T-helper 17 cell (primary cell): Measurements from ENCODE around the gene RALGPS2. TPM values are rescaled to one million over a fixed set of nuclear protein-coding genes. Genes with fewer than 3 reads are reported as not detected.
A peak's percentile ranks its signal among the peaks of the same experiment; 100 is the strongest.

ENCODE experiments used
- ATAC-seq: fragments of 150-1000 bp; cut with Tn5 transposase; 2 replicates; pipeline ENCODE4 v1.10.0; 2021; ENCODE audit warnings: mild to moderate bottlenecking, moderate library complexity
- DNase-seq, 3 donors: peaks; one replicate each; pipeline versions ENCODE4 v3.0.0 to v3.0.0-alpha.2; 2020 to 2021
- H3K9me3 ChIP-seq: one replicate; pipeline ENCODE4 v1.7.0; 2013; ENCODE audit warnings: low read length, mild to moderate bottlenecking; ENCODE audit not compliant: control insufficient read depth, poor library complexity, severe bottlenecking
- H3K27ac Mint-ChIP-seq: one replicate; pipeline ENCODE4 v1.8.0; 2022; ENCODE audit warnings: mild to moderate bottlenecking, moderate library complexity, mixed read lengths
- H3K27me3 Mint-ChIP-seq: one replicate; pipeline ENCODE4 v1.8.0; 2022; ENCODE audit warnings: mixed read lengths
- H3K36me3 Mint-ChIP-seq: one replicate; pipeline ENCODE4 v1.8.0; 2022; ENCODE audit warnings: low read depth, mixed read lengths
- H3K4me1 Mint-ChIP-seq: one replicate; pipeline ENCODE4 v1.8.0; 2022; ENCODE audit warnings: mild to moderate bottlenecking, mixed read lengths
- H3K4me3 Mint-ChIP-seq: one replicate; pipeline ENCODE4 v1.8.0; 2022; ENCODE audit warnings: mild to moderate bottlenecking, moderate library complexity, mixed read lengths
- total RNA-seq, 4 donors: library from RNA in 2 of 4; stranded (reverse) in 2 of 4; gene quantifications; one replicate each; pipeline ENCODE4 v1.2.3 and lab custom pipeline; 2022 to 2026

The RALGPS2 gene
- total RNA-seq, 2 donors from 2014 or later: 6.8 to 17.0 TPM

GRCh38 chr1:178864326-178864725 is 139.3 kb downstream of the RALGPS2 start:
- ATAC-seq (no peak), DNase-seq (no peak)
- Mint-ChIP-seq H3K4me1 (peaks cover 15% of the 10 kb centered on the region), H3K36me3 (peaks cover 5% of the 10 kb centered on the region), H3K27ac (no peak overlapping the region), H3K27me3 (peaks cover 5% of the 10 kb centered on the region), H3K4me3 (no peak overlapping the region)
- no peaks in the 10 kb centered on the region for H3K9me3 ChIP-seq

DNA sequence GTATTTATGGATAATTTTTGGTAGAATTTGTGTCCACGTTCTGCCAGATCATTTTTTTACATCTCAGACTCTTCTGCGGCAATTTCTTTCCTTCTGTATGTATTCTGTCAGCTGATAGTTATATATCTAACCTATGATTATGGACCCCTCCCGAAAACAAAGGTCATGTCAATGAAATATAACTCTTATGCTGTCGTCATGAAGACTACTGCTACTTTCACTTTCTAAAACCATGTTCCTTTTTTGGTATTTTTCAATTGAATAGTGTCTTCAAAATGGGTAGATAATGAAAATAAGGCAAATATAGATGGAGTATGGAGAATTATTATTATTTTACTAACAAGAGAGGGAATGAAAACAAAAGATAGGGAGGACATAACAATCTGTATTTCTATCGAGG is 142.6 kb downstream of the RALGPS2 start:
- no peak for ATAC-seq
- DNase-seq: no peak
- peaks cover 3% of the 10 kb centered on the region for H3K36me3 Mint-ChIP-seq

GRCh38 chr1:178868706-178869105 is 143.7 kb downstream of the RALGPS2 start:
- no peak for ATAC-seq
- Mint-ChIP-seq H3K4me3 (no peak overlapping the region), H3K27me3 (no peaks in the 10 kb centered on the region), H3K36me3 (peaks cover 3% of the 10 kb centered on the region), H3K27ac (no peak overlapping the region), H3K4me1 (peaks cover 11% of the 10 kb centered on the region)
- no peaks in the 10 kb centered on the region for H3K9me3 ChIP-seq
- DNase-seq: no peak

More for the DNA sequence above, 142.6 kb downstream of the RALGPS2 start:
- no peaks in the 10 kb centered on the region for H3K27me3 Mint-ChIP-seq
- H3K4me3 Mint-ChIP-seq: peak overlapping the region; percentile 51
- H3K9me3 ChIP-seq: no peaks in the 10 kb centered on the region
- H3K27ac Mint-ChIP-seq: no peak overlapping the region
- peaks cover 11% of the 10 kb centered on the region for H3K4me1 Mint-ChIP-seq

- no peaks in the 10 kb centered on the region for H3K27me3 Mint-ChIP-seq
- DNase-seq: no peak
- H3K27ac Mint-ChIP-seq: no peak overlapping the region
- no peak overlapping the region for H3K4me3 Mint-ChIP-seq
- no peak for ATAC-seq
- H3K36me3 Mint-ChIP-seq: peaks cover 3% of the 10 kb centered on the region
- peaks cover 8% of the 10 kb centered on the region for H3K4me1 Mint-ChIP-seq
- H3K9me3 ChIP-seq: no peaks in the 10 kb centered on the region
Measured at GRCh38 chr1:178869119-178869697, 144.2 kb downstream of the RALGPS2 start.

GRCh38 chr1:178870221-178870620 is 145.2 kb downstream of the RALGPS2 start:
- no peaks in the 10 kb centered on the region for H3K9me3 ChIP-seq
- H3K4me3 Mint-ChIP-seq: no peak overlapping the region
- ATAC-seq: no peak
- no peaks in the 10 kb centered on the region for H3K27me3 Mint-ChIP-seq
- no peaks in the 10 kb centered on the region for H3K36me3 Mint-ChIP-seq
- DNase-seq: no peak
- H3K4me1 Mint-ChIP-seq: peaks cover 7% of the 10 kb centered on the region
- H3K27ac Mint-ChIP-seq: no peak overlapping the region

DNA sequence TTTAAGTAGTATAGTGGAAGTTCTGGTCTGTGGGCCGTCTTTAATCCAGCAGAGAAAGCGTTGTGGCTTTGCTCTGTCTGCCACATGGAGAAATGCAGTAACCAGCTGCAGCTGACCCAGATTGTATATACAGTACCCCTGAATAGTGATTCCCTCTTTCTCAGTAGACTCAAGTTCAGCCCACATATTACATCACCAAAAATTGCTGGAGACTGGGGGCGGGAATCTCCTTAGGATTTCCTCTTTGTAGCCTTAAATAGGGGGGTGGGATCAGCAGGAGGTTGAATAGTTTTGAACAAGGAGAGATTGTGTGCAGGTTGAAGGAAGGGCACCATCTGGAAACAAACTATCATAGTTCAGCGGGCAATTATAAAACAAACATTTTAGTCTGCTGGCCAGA is 145.9 kb downstream of the RALGPS2 start, which contains the start of gene ANGPTL1:
TSS of gene ANGPTL1 (minus strand) at position 134 of the 400 bp plus-strand sequence. CDS start 5,301 bp downstream, outside the sequence.
- H3K9me3 ChIP-seq: no peaks in the 10 kb centered on the region
- Mint-ChIP-seq H3K27ac (no peak within 1 kb of the TSS), H3K27me3 (no peaks in the 10 kb centered on the region), H3K4me3 (no peak within 1 kb of the TSS), H3K4me1 (peaks cover 5% of the 10 kb centered on the region), H3K36me3 (no peaks in the 10 kb centered on the region)
- DNase-seq: no peak
- ATAC-seq: no peak

DNA sequence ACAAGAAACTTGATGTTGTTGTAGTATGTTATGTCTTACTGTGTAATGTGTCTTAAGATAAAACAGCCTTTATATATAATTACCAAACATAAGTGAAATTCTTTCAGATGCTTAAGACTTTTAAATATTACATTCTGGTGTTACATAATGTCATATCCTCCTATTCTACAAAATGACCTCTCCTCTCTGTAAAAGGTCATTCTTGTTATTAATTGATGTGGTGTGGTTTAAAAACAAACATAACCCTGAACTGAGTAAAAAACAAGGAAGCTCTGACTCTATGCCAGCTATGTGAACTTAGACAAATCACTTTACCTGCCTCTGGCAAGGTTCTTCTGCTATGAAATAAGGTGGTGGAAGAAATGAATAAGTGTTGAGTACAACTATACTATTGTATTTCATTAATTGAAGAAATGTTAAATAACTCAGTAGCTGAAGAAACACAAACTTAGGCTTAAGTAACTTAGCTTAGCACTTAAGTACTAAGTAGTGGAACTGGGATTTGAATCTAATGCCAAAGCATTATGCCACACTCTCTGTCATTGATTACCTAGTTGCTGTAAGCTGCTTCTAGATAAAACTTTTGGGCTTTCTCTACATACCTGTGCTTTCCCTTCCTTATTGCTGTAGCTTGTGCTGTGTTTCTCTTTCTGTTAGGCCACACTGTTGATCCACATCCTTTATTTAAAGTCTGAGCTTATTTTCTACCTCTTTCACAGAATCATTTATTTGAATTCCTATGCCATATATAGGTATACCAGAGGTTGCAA is 146.7 kb downstream of the RALGPS2 start:
- Mint-ChIP-seq H3K4me1 (peaks cover 5% of the 10 kb centered on the region), H3K27ac (no peak overlapping the region), H3K36me3 (no peaks in the 10 kb centered on the region), H3K27me3 (no peaks in the 10 kb centered on the region), H3K4me3 (no peak overlapping the region)
- no peaks in the 10 kb centered on the region for H3K9me3 ChIP-seq
- DNase-seq (no peak), ATAC-seq (no peak)

- Mint-ChIP-seq H3K27me3 (no peaks in the 10 kb centered on the region), H3K4me3 (no peak overlapping the region), H3K4me1 (peaks cover 2% of the 10 kb centered on the region), H3K36me3 (no peaks in the 10 kb centered on the region), H3K27ac (no peak overlapping the region)
- ATAC-seq (no peak), DNase-seq (no peak)
- H3K9me3 ChIP-seq: no peaks in the 10 kb centered on the region
Measured at GRCh38 chr1:178874966-178875365, 149.9 kb downstream of the RALGPS2 start.

GRCh38 chr1:178875936-178876335 is 150.9 kb downstream of the RALGPS2 start:
- Mint-ChIP-seq H3K4me3 (no peak overlapping the region), H3K27me3 (no peaks in the 10 kb centered on the region), H3K36me3 (no peaks in the 10 kb centered on the region), H3K27ac (no peak overlapping the region), H3K4me1 (peaks cover 2% of the 10 kb centered on the region)
- ATAC-seq: no peak
- no peak for DNase-seq
- H3K9me3 ChIP-seq: no peaks in the 10 kb centered on the region

GRCh38 chr1:178877896-178878295 is 152.9 kb downstream of the RALGPS2 start:
- no peaks in the 10 kb centered on the region for H3K27me3 Mint-ChIP-seq
- no peaks in the 10 kb centered on the region for H3K9me3 ChIP-seq
- peaks cover 2% of the 10 kb centered on the region for H3K4me1 Mint-ChIP-seq
- ATAC-seq (no peak), DNase-seq (no peak)
- H3K36me3 Mint-ChIP-seq: no peaks in the 10 kb centered on the region
- H3K4me3 Mint-ChIP-seq: no peak overlapping the region
- H3K27ac Mint-ChIP-seq: no peak overlapping the region

DNA sequence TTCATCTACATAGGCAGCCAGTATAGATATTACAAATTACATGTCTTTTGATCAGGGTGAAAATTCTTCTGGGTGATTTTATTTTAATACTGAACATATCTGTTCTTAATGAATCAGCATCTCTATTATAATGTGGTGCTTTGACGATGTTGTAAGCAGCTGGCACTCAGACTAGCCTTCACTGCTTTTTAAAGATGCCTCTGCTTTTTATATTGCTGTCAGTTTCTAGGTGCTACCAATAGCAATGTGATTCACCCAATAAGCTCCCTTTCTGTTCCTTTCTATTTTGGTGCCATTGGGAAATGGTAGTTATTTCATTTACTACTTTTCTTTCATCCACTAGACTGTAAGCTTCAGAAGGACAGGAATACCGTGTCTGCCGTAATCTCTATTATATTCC is 156.9 kb downstream of the RALGPS2 start:
- no peak overlapping the region for H3K4me3 Mint-ChIP-seq
- H3K4me1 Mint-ChIP-seq: no peaks in the 10 kb centered on the region
- no peak overlapping the region for H3K27ac Mint-ChIP-seq

GRCh38 chr1:178885869-178886268 is 160.8 kb downstream of the RALGPS2 start:
- no peaks in the 10 kb centered on the region for H3K9me3 ChIP-seq
- H3K36me3 Mint-ChIP-seq: peaks cover 8% of the 10 kb centered on the region
- H3K4me3 Mint-ChIP-seq: no peak overlapping the region
- no peaks in the 10 kb centered on the region for H3K4me1 Mint-ChIP-seq
- DNase-seq (no peak), ATAC-seq (no peak)
- H3K27me3 Mint-ChIP-seq: no peaks in the 10 kb centered on the region
- H3K27ac Mint-ChIP-seq: no peak overlapping the region

More for the DNA sequence above, 156.9 kb downstream of the RALGPS2 start:
- Mint-ChIP-seq H3K36me3 (peaks cover 8% of the 10 kb centered on the region), H3K27me3 (no peaks in the 10 kb centered on the region)
- DNase-seq: no peak
- H3K9me3 ChIP-seq: no peaks in the 10 kb centered on the region
- no peak for ATAC-seq

GRCh38 chr1:178886551-178886950 is 161.5 kb downstream of the RALGPS2 start:
- Mint-ChIP-seq H3K4me3 (no peak overlapping the region), H3K36me3 (peaks cover 8% of the 10 kb centered on the region), H3K4me1 (no peaks in the 10 kb centered on the region), H3K27me3 (no peaks in the 10 kb centered on the region), H3K27ac (no peak overlapping the region)
- H3K9me3 ChIP-seq: no peaks in the 10 kb centered on the region
- DNase-seq (no peak), ATAC-seq (no peak)

- Mint-ChIP-seq H3K27me3 (no peaks in the 10 kb centered on the region), H3K4me3 (no peak overlapping the region), H3K36me3 (peaks cover 6% of the 10 kb centered on the region), H3K4me1 (peaks cover 2% of the 10 kb centered on the region), H3K27ac (no peak overlapping the region)
- ATAC-seq (no peak), DNase-seq (no peak)
- no peaks in the 10 kb centered on the region for H3K9me3 ChIP-seq
Measured at GRCh38 chr1:178895928-178896327, 170.9 kb downstream of the RALGPS2 start.
